Mesendoderm (in vitro differentiated cells): ENCODE results near the gene ATIC.

Source experiments
- DNase-seq: peaks from one replicate; pipeline ENCODE4 v3.0.0; 2013
- H2AK5ac ChIP-seq: 2 replicates; pipeline ENCODE4 v1.6.1; 2013; ENCODE audit warnings: low read length, inconsistent platforms
- H2BK120ac ChIP-seq: 2 replicates; pipeline ENCODE4 v1.6.1; 2013; ENCODE audit warnings: low read depth, mild to moderate bottlenecking, low read length, moderate library complexity, mixed read lengths
- H2BK15ac ChIP-seq: replicated peaks from 2 replicates; pipeline ENCODE4 v1.6.1; 2013; ENCODE audit warnings: low read depth, mild to moderate bottlenecking, moderate library complexity
- H2BK5ac ChIP-seq: 2 replicates; pipeline ENCODE4 v1.6.1; 2013; ENCODE audit warnings: low read length, inconsistent platforms
- H3K18ac ChIP-seq: 2 replicates; pipeline ENCODE4 v1.6.1; 2013; ENCODE audit warnings: mild to moderate bottlenecking, low read length, mixed read lengths
- H3K23ac ChIP-seq: one replicate; pipeline ENCODE4 v1.6.1; 2013; ENCODE audit warnings: low read length
- H3K27ac ChIP-seq: 2 replicates; pipeline ENCODE4 v1.5.1; 2013; ENCODE audit warnings: low read depth, mild to moderate bottlenecking, inconsistent platforms, low read length, moderate library complexity
- H3K27me3 ChIP-seq: 2 replicates; pipeline ENCODE4 v1.6.1; 2013; ENCODE audit warnings: low read length, control low read depth, mild to moderate bottlenecking, inconsistent platforms; ENCODE audit not compliant: insufficient read depth, poor library complexity
- H3K36me3 ChIP-seq: 2 replicates; pipeline ENCODE4 v1.6.1; 2013; ENCODE audit warnings: low read length, inconsistent platforms; ENCODE audit not compliant: control insufficient read depth, insufficient read depth
- H3K4ac ChIP-seq: one replicate; pipeline ENCODE4 v1.6.1; 2013; ENCODE audit warnings: low read depth, mild to moderate bottlenecking, low read length, moderate library complexity
- H3K4me1 ChIP-seq: 2 replicates; pipeline ENCODE4 v1.6.1; 2013; ENCODE audit warnings: low read depth, low read length, inconsistent platforms; ENCODE audit not compliant: control insufficient read depth
- H3K4me2 ChIP-seq: 2 replicates; pipeline ENCODE4 v1.6.1; 2013; ENCODE audit warnings: low read length
- H3K4me3 ChIP-seq: 2 replicates; pipeline ENCODE4 v1.5.1; 2013; ENCODE audit warnings: mild to moderate bottlenecking, low read length
- H3K56ac ChIP-seq: one replicate; pipeline ENCODE4 v1.6.1; 2013; ENCODE audit warnings: low read length
- H3K79me1 ChIP-seq: 2 replicates; pipeline ENCODE4 v1.6.1; 2013; ENCODE audit warnings: low read length, inconsistent platforms
- H3K79me2 ChIP-seq: 2 replicates; pipeline ENCODE4 v1.6.1; 2013; ENCODE audit warnings: mild to moderate bottlenecking, low read length; ENCODE audit not compliant: control insufficient read depth, insufficient read depth
- H3K9ac ChIP-seq: 2 replicates; pipeline ENCODE4 v1.6.1; 2013; ENCODE audit warnings: low read length, inconsistent platforms
- H4K5ac ChIP-seq: one replicate; pipeline ENCODE4 v1.6.1; 2013; ENCODE audit warnings: low read length
- H4K8ac ChIP-seq: one replicate; pipeline ENCODE4 v1.6.1; 2013; ENCODE audit warnings: low read depth, mild to moderate bottlenecking, control low read depth, low read length, moderate library complexity
- WGBS: extraction: QIAGEN DNeasy Blood & Tissue Kit; methylation state at CpG from one replicate; pipeline ENCODE4 v1.1.7; 2013; ENCODE audit warnings: low lambda C conversion rate, missing lambda C conversion rate; ENCODE audit not compliant: insufficient coverage; ENCODE audit errors: extremely low coverage; 5-methylcytosine and 5-hydroxymethylcytosine counted together

ATIC gene

GRCh38 chr2:215270118-215270451 is 41.8 kb upstream of the ATIC start:
- Histone ChIP-seq H3K27ac (no peak overlapping the region), H3K4me3 (no peak overlapping the region), H2BK120ac (no peak overlapping the region), H2AK5ac (no peak overlapping the region), H3K9ac (no peak overlapping the region), H2BK5ac (no peak overlapping the region), H3K56ac (no peak overlapping the region), H3K4me1 (no peaks in the 10 kb centered on the region), H3K27me3 (no peaks in the 10 kb centered on the region), H3K79me2 (no peaks in the 10 kb centered on the region), H3K23ac (no peak overlapping the region), H3K4ac (no peak overlapping the region), H4K8ac (no peak overlapping the region), H3K79me1 (no peaks in the 10 kb centered on the region), H3K4me2 (no peak overlapping the region), H3K18ac (no peak overlapping the region), H4K5ac (no peak overlapping the region), H2BK15ac (no peak overlapping the region), H3K36me3 (no peaks in the 10 kb centered on the region)
- no CpG with 5 or more reads among the region's 4 CpGs for WGBS
- DNase-seq, result no peak

GRCh38 chr2:215271446-215271845 is 40.4 kb upstream of the ATIC start:
- H3K27me3 ChIP-seq, result no peaks in the 10 kb centered on the region
- peak; percentile 30 for DNase-seq

GRCh38 chr2:215272918-215273317 is 38.9 kb upstream of the ATIC start:
- no peaks in the 10 kb centered on the region for H3K36me3 ChIP-seq
- no CpG with 5 or more reads among the region's 3 CpGs for WGBS
- H3K18ac ChIP-seq, result no peak overlapping the region
- H4K5ac ChIP-seq, result no peak overlapping the region
- no peak for DNase-seq
- no peaks in the 10 kb centered on the region for H3K27me3 ChIP-seq
- H3K4me3 ChIP-seq, result no peak overlapping the region
- H3K27ac ChIP-seq, result no peak overlapping the region
- no peak overlapping the region for H2BK5ac ChIP-seq
- H3K9ac ChIP-seq, result no peak overlapping the region
- no peaks in the 10 kb centered on the region for H3K4me1 ChIP-seq
- H2BK15ac ChIP-seq, result no peak overlapping the region
- no peak overlapping the region for H3K23ac ChIP-seq
- no peaks in the 10 kb centered on the region for H3K79me1 ChIP-seq
- H3K4me2 ChIP-seq, result no peak overlapping the region
- no peaks in the 10 kb centered on the region for H3K79me2 ChIP-seq
- H3K56ac ChIP-seq, result no peak overlapping the region
- H2BK120ac ChIP-seq, result no peak overlapping the region
- no peak overlapping the region for H3K4ac ChIP-seq
- H4K8ac ChIP-seq, result no peak overlapping the region
- no peak overlapping the region for H2AK5ac ChIP-seq

More at GRCh38 chr2:215271446-215271845, 40.4 kb upstream of the ATIC start:
- Histone ChIP-seq H3K4me2 (no peak overlapping the region), H3K23ac (no peak overlapping the region), H3K36me3 (no peaks in the 10 kb centered on the region), H3K27ac (no peak overlapping the region), H2BK120ac (no peak overlapping the region), H3K4me1 (no peaks in the 10 kb centered on the region), H3K4me3 (no peak overlapping the region), H2BK15ac (no peak overlapping the region), H3K18ac (no peak overlapping the region), H4K8ac (no peak overlapping the region), H2AK5ac (no peak overlapping the region), H3K79me1 (no peaks in the 10 kb centered on the region), H4K5ac (no peak overlapping the region), H3K9ac (no peak overlapping the region), H3K4ac (no peak overlapping the region), H2BK5ac (no peak overlapping the region), H3K79me2 (no peaks in the 10 kb centered on the region), H3K56ac (no peak overlapping the region)
- no CpG with 5 or more reads among the region's 2 CpGs for WGBS

- no peak overlapping the region for H2BK15ac ChIP-seq
- no peaks in the 10 kb centered on the region for H3K79me1 ChIP-seq
- no peak overlapping the region for H4K5ac ChIP-seq
- no peak overlapping the region for H2BK120ac ChIP-seq
- H3K4me3 ChIP-seq, result no peak overlapping the region
- no peak overlapping the region for H2BK5ac ChIP-seq
- DNase-seq, result peak; percentile 21
- H3K27me3 ChIP-seq, result no peaks in the 10 kb centered on the region
- H3K4ac ChIP-seq, result no peak overlapping the region
- no peak overlapping the region for H3K18ac ChIP-seq
- H2AK5ac ChIP-seq, result no peak overlapping the region
- no CpG with 5 or more reads among the region's 7 CpGs for WGBS
- no peak overlapping the region for H4K8ac ChIP-seq
- H3K23ac ChIP-seq, result no peak overlapping the region
- H3K56ac ChIP-seq, result no peak overlapping the region
- no peak overlapping the region for H3K4me2 ChIP-seq
- H3K27ac ChIP-seq, result no peak overlapping the region
- H3K4me1 ChIP-seq, result no peaks in the 10 kb centered on the region
- H3K36me3 ChIP-seq, result no peaks in the 10 kb centered on the region
- no peaks in the 10 kb centered on the region for H3K79me2 ChIP-seq
- no peak overlapping the region for H3K9ac ChIP-seq
These were observed 37.0 kb upstream of the ATIC start for GRCh38 chr2:215274829-215275228.

GRCh38 chr2:215275824-215276223 is 36.0 kb upstream of the ATIC start:
- WGBS, result no CpG with 5 or more reads among the region's 4 CpGs

GRCh38 chr2:215277944-215278343 is 33.9 kb upstream of the ATIC start:
- Histone ChIP-seq H2BK5ac (no peak overlapping the region), H2BK15ac (no peak overlapping the region), H3K4me2 (no peak overlapping the region), H4K8ac (no peak overlapping the region), H3K18ac (no peak overlapping the region), H3K79me2 (no peaks in the 10 kb centered on the region), H3K27me3 (no peaks in the 10 kb centered on the region), H3K27ac (no peak overlapping the region), H3K23ac (no peak overlapping the region), H3K9ac (no peak overlapping the region), H3K36me3 (no peaks in the 10 kb centered on the region), H3K4me3 (no peak overlapping the region), H2AK5ac (no peak overlapping the region), H3K79me1 (no peaks in the 10 kb centered on the region), H3K4me1 (no peaks in the 10 kb centered on the region), H3K4ac (no peak overlapping the region), H2BK120ac (no peak overlapping the region), H3K56ac (no peak overlapping the region), H4K5ac (no peak overlapping the region)
- no CpG with 5 or more reads among the region's 3 CpGs for WGBS
- DNase-seq, result no peak

More at GRCh38 chr2:215275824-215276223, 36.0 kb upstream of the ATIC start:
- H3K4ac ChIP-seq, result no peak overlapping the region
- no peak overlapping the region for H2BK15ac ChIP-seq
- H3K9ac ChIP-seq, result no peak overlapping the region
- H3K23ac ChIP-seq, result no peak overlapping the region
- no peaks in the 10 kb centered on the region for H3K79me2 ChIP-seq
- H3K4me1 ChIP-seq, result no peaks in the 10 kb centered on the region
- H4K5ac ChIP-seq, result no peak overlapping the region
- DNase-seq, result no peak
- no peaks in the 10 kb centered on the region for H3K79me1 ChIP-seq
- no peak overlapping the region for H2BK5ac ChIP-seq
- no peaks in the 10 kb centered on the region for H3K36me3 ChIP-seq
- no peak overlapping the region for H3K4me3 ChIP-seq
- H2BK120ac ChIP-seq, result no peak overlapping the region
- H3K27ac ChIP-seq, result no peak overlapping the region
- no peaks in the 10 kb centered on the region for H3K27me3 ChIP-seq
- no peak overlapping the region for H3K56ac ChIP-seq
- peak overlapping the region; percentile 39 for H4K8ac ChIP-seq
- no peak overlapping the region for H2AK5ac ChIP-seq
- H3K4me2 ChIP-seq, result no peak overlapping the region
- no peak overlapping the region for H3K18ac ChIP-seq
